ENCODE measurements around the gene RASD2.

RASD2 gene

GRCh38 chr22:35518811-35519210 is 21.8 kb upstream of the RASD2 start:
- no peak for DNase-seq (ENCODE audit: low read depth in 2 of 2)

- no peak for DNase-seq (ENCODE audit: low read depth in 2 of 2)
Measured at GRCh38 chr22:35519306-35520000, 21.2 kb upstream of the RASD2 start.

- no peak for DNase-seq (ENCODE audit: low read depth in 2 of 2)
Measured at GRCh38 chr22:35521358-35522224, 19.0 kb upstream of the RASD2 start.

GRCh38 chr22:35522225-35523149 is 18.1 kb upstream of the RASD2 start:
- no peak for DNase-seq (ENCODE audit: low read depth in 2 of 2)

DNA sequence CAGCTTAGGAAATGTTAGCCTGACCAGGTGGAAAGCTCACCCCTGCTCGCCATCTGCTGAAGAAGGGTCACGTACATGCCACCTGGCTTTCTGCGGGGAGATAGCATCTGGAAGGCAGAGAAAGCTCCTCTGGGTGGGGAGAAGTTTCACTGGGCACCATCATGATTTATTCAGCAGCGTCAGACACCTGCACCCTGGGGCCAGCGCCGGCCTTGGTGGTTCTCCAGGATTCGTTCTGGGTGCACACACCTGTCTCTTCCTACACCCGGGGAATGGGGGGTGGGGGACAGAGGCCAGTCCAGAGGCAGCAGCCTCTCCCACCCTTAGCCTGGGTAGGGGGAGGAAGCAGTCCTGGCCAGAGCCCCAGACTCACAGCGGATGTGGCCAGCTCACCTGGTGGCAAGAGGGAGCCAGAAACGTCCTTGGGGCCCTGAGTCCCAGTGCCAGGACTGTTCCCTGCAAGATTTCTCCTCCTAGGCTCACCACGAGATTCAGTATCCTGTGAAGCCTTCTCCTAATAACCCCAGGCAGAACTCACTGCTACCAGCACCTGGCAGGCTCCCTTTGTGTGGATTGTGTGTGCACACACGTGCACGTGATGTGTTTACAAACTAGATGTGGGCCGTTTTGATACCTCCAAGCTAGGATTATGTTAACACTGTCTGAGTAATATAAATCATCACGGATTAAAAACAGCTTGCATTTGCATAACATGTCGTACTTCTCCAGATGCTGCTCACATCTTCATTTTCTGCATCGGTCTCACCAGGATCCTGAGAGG is 17.3 kb upstream of the RASD2 start:
- no peak for DNase-seq (ENCODE audit: low read depth in 2 of 2)

DNA sequence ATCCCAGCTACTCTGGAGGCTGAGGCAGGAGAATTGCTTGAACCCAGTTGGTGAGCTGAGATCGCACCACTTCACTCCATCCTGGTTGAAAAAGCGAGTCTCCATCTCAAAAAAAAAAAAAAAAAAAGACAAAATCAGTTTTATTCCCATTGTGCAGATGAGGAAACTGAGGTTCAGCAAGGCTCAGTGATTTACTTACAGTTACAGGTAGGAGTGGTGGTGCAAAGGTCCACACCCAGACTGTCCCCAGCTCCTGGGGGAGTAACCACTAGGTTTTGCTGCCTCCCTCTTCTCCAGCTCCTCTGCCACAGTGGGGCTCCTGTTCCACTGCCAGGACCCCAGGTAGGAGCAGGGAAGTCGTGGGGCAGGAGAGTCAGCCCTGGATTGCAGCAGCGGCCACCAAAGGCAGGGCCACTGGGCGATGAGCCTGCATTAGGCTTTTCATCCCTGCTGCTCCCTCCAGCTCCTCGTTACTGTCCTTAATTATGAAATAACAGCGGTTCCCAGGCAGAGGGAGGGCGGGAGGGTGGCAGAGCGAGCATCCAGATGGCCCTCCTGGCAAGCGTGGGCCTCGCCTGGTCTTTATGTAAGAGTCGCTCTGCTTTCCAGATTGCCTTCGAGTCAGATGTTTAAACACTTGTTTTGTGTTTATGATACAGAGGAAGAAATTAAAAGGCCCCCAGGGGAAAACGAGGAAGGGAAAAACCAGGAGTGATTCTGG is 15.5 kb upstream of the RASD2 start:
- DNase-seq (ENCODE audit: low read depth in 2 of 2), result no peak

DNA sequence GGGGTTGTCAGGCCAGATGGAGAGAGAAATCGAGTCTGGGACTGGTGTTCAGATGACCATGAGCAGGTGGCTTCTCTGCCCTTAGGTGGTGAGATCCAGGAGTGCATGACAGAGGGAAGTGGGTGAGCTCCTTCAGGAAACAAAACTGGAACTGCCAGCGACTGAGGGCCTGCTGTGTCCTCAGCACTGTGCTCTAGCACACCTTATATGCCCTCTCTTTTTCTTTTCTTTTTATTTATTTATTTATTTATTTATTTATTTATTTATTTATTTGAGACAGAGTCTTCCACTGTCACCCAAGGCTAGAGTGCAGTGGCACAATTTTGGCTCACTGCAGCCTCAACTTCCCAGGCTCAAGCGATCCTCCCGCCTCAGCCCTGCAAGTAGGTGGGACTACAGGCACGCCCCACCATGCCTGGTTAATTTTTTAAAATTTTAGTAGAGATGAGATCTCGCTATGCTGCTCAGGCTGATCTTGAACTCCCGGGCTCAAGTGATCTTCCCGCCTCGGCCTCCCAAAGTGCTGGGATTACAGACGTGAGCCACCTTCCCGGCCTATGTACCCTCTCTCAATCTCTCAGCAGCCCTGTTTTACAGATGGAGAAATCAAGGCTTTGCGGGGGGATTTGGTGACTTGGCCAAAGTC is 14.8 kb upstream of the RASD2 start:
- DNase-seq (ENCODE audit: low read depth in 2 of 2), result no peak

DNA sequence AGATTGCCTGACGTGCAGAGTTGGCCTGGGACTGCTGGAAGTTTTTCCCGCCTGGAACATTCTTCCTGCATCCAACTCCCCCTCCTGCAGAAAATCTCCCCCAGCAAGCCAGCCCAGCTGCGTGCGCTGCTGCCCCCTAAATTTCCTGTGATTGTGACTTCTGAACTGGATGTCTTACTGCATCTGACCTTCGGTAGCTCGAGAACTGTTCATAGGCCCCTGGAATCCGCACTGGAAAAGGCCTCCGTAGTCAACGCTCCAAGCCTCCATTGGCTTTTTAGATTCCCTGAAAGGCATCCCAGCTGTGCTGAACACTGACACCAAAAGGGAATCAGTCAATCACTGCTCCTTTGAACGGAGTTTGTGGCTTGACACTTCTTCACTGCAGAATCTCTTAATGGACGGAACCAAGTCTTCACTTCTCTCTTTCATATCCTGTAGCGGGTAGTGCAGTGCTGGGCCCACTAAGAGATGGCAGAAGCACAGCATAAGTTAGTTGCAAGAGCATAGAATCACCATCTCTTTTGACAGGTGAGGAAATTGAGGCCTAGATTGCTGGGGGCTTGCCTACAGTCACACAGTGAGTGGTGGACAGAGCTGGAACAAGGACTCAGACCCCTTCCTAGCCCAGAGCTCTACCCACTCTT is 14.2 kb upstream of the RASD2 start:
- DNase-seq (ENCODE audit: low read depth in 2 of 2), result no peak

GRCh38 chr22:35528927-35529326 is 11.7 kb upstream of the RASD2 start:
- no peak for DNase-seq (ENCODE audit: low read depth in 2 of 2)

DNA sequence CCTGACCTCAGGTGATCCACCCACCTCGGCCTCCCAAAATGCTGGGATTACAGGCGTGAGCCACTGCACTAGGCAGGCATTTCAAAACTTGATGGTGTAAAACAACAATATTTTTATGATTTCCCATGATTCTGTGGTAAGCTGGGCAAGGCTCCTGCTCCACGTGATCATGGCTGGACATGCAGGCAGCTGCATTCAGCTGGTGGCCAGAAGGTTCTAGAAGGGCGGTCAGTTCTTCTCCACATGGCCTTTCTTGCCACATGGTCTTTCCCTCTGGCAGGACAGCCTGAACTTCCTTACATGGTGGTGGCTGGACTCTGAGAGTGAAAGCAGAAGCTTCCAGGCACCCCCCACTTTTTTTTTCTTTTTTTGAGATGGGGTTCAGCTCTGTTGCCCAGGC is 9.9 kb upstream of the RASD2 start:
- no peak for DNase-seq (ENCODE audit: low read depth in 2 of 2)

- no peak for DNase-seq (ENCODE audit: low read depth in 2 of 2)
Measured at GRCh38 chr22:35531202-35531601, 9.4 kb upstream of the RASD2 start.

GRCh38 chr22:35531676-35532075 is 9.0 kb upstream of the RASD2 start:
- no peak for DNase-seq (ENCODE audit: low read depth in 2 of 2)

GRCh38 chr22:35533365-35534029 is 7.1 kb upstream of the RASD2 start:
- no peak for DNase-seq (ENCODE audit: low read depth in 2 of 2)

GRCh38 chr22:35534091-35534490 is 6.5 kb upstream of the RASD2 start:
- DNase-seq (ENCODE audit: low read depth in 2 of 2), result no peak

- DNase-seq (ENCODE audit: low read depth in 2 of 2), result no peak
Measured at GRCh38 chr22:35537232-35537631, 3.4 kb upstream of the RASD2 start.

DNA sequence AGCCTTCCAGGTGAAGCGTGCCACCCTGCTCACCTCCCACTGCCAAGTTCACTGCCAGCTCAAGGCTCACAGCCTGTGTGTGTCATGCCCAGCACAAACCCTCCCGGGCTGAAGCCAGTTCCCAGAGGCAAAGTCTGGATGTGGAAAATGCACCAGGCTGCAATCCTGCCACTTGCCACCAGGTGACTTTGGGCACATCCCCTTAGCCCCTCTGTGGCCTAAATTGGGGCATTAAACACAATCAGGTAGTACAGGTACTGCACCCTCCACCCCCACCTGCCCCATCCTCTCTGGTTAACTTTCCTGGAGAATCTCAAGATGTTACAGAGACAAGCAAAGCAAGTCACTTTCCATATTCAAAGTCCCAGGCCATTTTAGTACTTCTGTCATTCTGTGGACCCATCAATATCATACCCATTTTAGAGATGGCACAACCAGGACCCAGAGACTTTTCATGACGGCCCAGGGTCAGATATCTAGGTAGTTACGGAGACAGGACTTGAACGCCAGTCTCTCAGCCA is 1.8 kb upstream of the RASD2 start:
- DNase-seq (ENCODE audit: low read depth in 2 of 2), result no peak

GRCh38 chr22:35539487-35539886 is 1.1 kb upstream of the RASD2 start:
- no peak for DNase-seq (ENCODE audit: low read depth in 2 of 2)

- DNase-seq (ENCODE audit: low read depth in 2 of 2), result peak; percentile 30 to 59
Measured at GRCh38 chr22:35539910-35540594, 579 bp upstream of the RASD2 start.
